ENCODE results near the gene PIGC. TPM values are rescaled to one million over a fixed set of nuclear protein-coding genes. Genes with fewer than 3 reads are reported as not detected.
A peak's percentile ranks its signal among the peaks of the same experiment; 100 is the strongest.

Gene PIGC
- total and polyA plus RNA-seq, 10 of the 15 experiments (the other 5 are each of a cell fraction or from before 2014, with no cell fraction given), result 11.0 to 37.3 (median 19.6) TPM

GRCh38 chr1:172394141-172394751 lies 49.6 kb downstream of the PIGC start (continued):
- TF ChIP-seq GATAD2B (conservative IDR thresholded peaks at IDR 0.05; ENCODE audit: low read depth) (no peak), ETV6 (conservative IDR thresholded peaks at IDR 0.05 in 1 of 2, IDR thresholded peaks at IDR 0.05 in 1 of 2; ENCODE audit: borderline replicate concordance in 1 of 2, low read depth in 1 of 2) (peak in 1 of 2 experiments; percentile 41; a peak in 1 of 4 replicates), POLR2AphosphoS5 (IDR thresholded peaks at IDR 0.05; ENCODE audit: low read length) (peak; percentile 46; the same call in 1 of the 2 replicates), SMAD5 (IDR thresholded peaks at IDR 0.05; ENCODE audit: low read depth) (no peak), ZNF217 (IDR thresholded peaks at IDR 0.05) (no peak), ZBTB40 (IDR thresholded peaks at IDR 0.05; ENCODE audit: borderline replicate concordance) (no peak), MYB (IDR thresholded peaks at IDR 0.05; ENCODE audit: borderline replicate concordance, low read depth, low read length) (no peak), FOXM1 (IDR thresholded peaks at IDR 0.05; ENCODE audit: low read depth, low read length) (no peak), CHD1 (IDR thresholded peaks at IDR 0.05; ENCODE audit: low read depth, low read length) (no peak), IKZF2 (IDR thresholded peaks at IDR 0.05) (peak; percentile 50 to 55; a peak in 3 of 4 replicates), ZNF384 (IDR thresholded peaks at IDR 0.05; ENCODE audit: borderline replicate concordance, low read depth, low read length) (no peak), SP1 (IDR thresholded peaks at IDR 0.05; ENCODE audit: low read depth, low read length) (no peak), RAD21 (IDR thresholded peaks at IDR 0.05; ENCODE audit: insufficient read depth, low read depth, low read length) (0 out of 2 replicates have a peak, but pooled peaks have one; percentile 21), GABPA (IDR thresholded peaks at IDR 0.05; ENCODE audit: low read depth) (no peak), WRNIP1 (IDR thresholded peaks at IDR 0.05; ENCODE audit: borderline replicate concordance, low read depth, low read length) (no peak), RAD51 (IDR thresholded peaks at IDR 0.05) (no peak), CBX3 (IDR thresholded peaks at IDR 0.05; ENCODE audit: borderline replicate concordance, low read depth) (no peak), SREBF2 (IDR thresholded peaks at IDR 0.05; ENCODE audit: low read length) (no peak), ZNF24 (IDR thresholded peaks at IDR 0.05) (no peak), BMI1 (IDR thresholded peaks at IDR 0.05; ENCODE audit: borderline replicate concordance) (no peak), PAX5 (IDR thresholded peaks at IDR 0.05; ENCODE audit: borderline replicate concordance, low read depth, low read length) (peak; percentile 62; the same call in 1 of the 2 replicates)
- TF ChIP-seq, protein P1, sequence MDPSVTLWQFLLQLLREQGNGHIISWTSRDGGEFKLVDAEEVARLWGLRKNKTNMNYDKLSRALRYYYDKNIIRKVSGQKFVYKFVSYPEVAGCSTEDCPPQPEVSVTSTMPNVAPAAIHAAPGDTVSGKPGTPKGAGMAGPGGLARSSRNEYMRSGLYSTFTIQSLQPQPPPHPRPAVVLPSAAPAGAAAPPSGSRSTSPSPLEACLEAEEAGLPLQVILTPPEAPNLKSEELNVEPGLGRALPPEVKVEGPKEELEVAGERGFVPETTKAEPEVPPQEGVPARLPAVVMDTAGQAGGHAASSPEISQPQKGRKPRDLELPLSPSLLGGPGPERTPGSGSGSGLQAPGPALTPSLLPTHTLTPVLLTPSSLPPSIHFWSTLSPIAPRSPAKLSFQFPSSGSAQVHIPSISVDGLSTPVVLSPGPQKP (IDR thresholded peaks at IDR 0.05; ENCODE audit: low read depth, low read length), result no peak
- TF ChIP-seq, protein P2, sequence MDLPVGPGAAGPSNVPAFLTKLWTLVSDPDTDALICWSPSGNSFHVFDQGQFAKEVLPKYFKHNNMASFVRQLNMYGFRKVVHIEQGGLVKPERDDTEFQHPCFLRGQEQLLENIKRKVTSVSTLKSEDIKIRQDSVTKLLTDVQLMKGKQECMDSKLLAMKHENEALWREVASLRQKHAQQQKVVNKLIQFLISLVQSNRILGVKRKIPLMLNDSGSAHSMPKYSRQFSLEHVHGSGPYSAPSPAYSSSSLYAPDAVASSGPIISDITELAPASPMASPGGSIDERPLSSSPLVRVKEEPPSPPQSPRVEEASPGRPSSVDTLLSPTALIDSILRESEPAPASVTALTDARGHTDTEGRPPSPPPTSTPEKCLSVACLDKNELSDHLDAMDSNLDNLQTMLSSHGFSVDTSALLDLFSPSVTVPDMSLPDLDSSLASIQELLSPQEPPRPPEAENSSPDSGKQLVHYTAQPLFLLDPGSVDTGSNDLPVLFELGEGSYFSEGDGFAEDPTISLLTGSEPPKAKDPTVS (IDR thresholded peaks at IDR 0.05; ENCODE audit: low read depth, low read length), result no peak

Data from GM12878 (cell line).